ENCODE results near the gene TUBA3E. TPM values are rescaled to one million over a fixed set of nuclear protein-coding genes. Genes with fewer than 3 reads are reported as not detected.
"Not testable (repeated sequence)": the region's sequence is repeated elsewhere in the genome, so short reads cannot be mapped to it uniquely, and the experiment has no call there.

Gene TUBA3E
- total RNA-seq, 2 experiments from 2014 or later = not detected

- H3K79me2 ChIP-seq (ENCODE audit: insufficient read depth, low read depth, low read length); H3K9me2 ChIP-seq (ENCODE audit: insufficient read depth, low read length); CTCF ChIA-PET (ENCODE audit: unreplicated experiment); H3K9me3 ChIP-seq (ENCODE audit: low read length); intact Hi-C loops (cut with micrococcal nuclease; ENCODE audit: unreplicated experiment); POLR2A ChIA-PET; H3K4me3 ChIP-seq (ENCODE audit: low read depth, low read length, poor library complexity, severe bottlenecking); H3K4me1 ChIP-seq (ENCODE audit: insufficient read depth, low read length, poor library complexity, severe bottlenecking); H3K36me3 ChIP-seq (ENCODE audit: insufficient read depth, low read length); DNase-seq (ENCODE audit: low spot score); H3K27ac ChIP-seq (ENCODE audit: low read depth, low read length, poor library complexity, severe bottlenecking); H4K20me1 ChIP-seq (ENCODE audit: insufficient read depth, low read length); BruUV-seq (replicated peaks); H2AFZ ChIP-seq (ENCODE audit: low read length); H3K4me2 ChIP-seq (ENCODE audit: low read length): not testable (repeated sequence)
Measured at GRCh38 chr2:130195089-130195635, 3.1 kb downstream of the TUBA3E start.

GRCh38 chr2:130193824-130194223 lies 4.4 kb downstream of the TUBA3E start:
- H3K9me3 ChIP-seq (ENCODE audit: low read length); POLR2A ChIA-PET; H3K4me3 ChIP-seq (ENCODE audit: low read depth, low read length, poor library complexity, severe bottlenecking); H3K27ac ChIP-seq (ENCODE audit: low read depth, low read length, poor library complexity, severe bottlenecking); H3K36me3 ChIP-seq (ENCODE audit: insufficient read depth, low read length); H2AFZ ChIP-seq (ENCODE audit: low read length); H3K9me2 ChIP-seq (ENCODE audit: insufficient read depth, low read length); H4K20me1 ChIP-seq (ENCODE audit: insufficient read depth, low read length); intact Hi-C loops (cut with micrococcal nuclease; ENCODE audit: unreplicated experiment); H3K79me2 ChIP-seq (ENCODE audit: insufficient read depth, low read depth, low read length); DNase-seq (ENCODE audit: low spot score); CTCF ChIA-PET (ENCODE audit: unreplicated experiment); H3K4me1 ChIP-seq (ENCODE audit: insufficient read depth, low read length, poor library complexity, severe bottlenecking); H3K4me2 ChIP-seq (ENCODE audit: low read length); BruUV-seq (replicated peaks): not testable (repeated sequence)

- H3K4me1 ChIP-seq (ENCODE audit: insufficient read depth, low read length, poor library complexity, severe bottlenecking); H3K9me3 ChIP-seq (ENCODE audit: low read length); H3K36me3 ChIP-seq (ENCODE audit: insufficient read depth, low read length); intact Hi-C loops (cut with micrococcal nuclease; ENCODE audit: unreplicated experiment); H3K9me2 ChIP-seq (ENCODE audit: insufficient read depth, low read length); H2AFZ ChIP-seq (ENCODE audit: low read length); POLR2A ChIA-PET; BruUV-seq (replicated peaks); DNase-seq (ENCODE audit: low spot score); H3K4me3 ChIP-seq (ENCODE audit: low read depth, low read length, poor library complexity, severe bottlenecking); H3K27ac ChIP-seq (ENCODE audit: low read depth, low read length, poor library complexity, severe bottlenecking); H3K79me2 ChIP-seq (ENCODE audit: insufficient read depth, low read depth, low read length); CTCF ChIA-PET (ENCODE audit: unreplicated experiment); H4K20me1 ChIP-seq (ENCODE audit: insufficient read depth, low read length); H3K4me2 ChIP-seq (ENCODE audit: low read length): not testable (repeated sequence)
Measured at GRCh38 chr2:130192451-130192850, 5.8 kb downstream of the TUBA3E start.

GRCh38 chr2:130191319-130191718 lies 6.9 kb downstream of the TUBA3E start:
- H3K36me3 ChIP-seq (ENCODE audit: insufficient read depth, low read length); H3K9me2 ChIP-seq (ENCODE audit: insufficient read depth, low read length); intact Hi-C loops (cut with micrococcal nuclease; ENCODE audit: unreplicated experiment); H4K20me1 ChIP-seq (ENCODE audit: insufficient read depth, low read length); H3K4me1 ChIP-seq (ENCODE audit: insufficient read depth, low read length, poor library complexity, severe bottlenecking); H3K27ac ChIP-seq (ENCODE audit: low read depth, low read length, poor library complexity, severe bottlenecking); H3K4me3 ChIP-seq (ENCODE audit: low read depth, low read length, poor library complexity, severe bottlenecking); H3K9me3 ChIP-seq (ENCODE audit: low read length); CTCF ChIA-PET (ENCODE audit: unreplicated experiment); H3K4me2 ChIP-seq (ENCODE audit: low read length); BruUV-seq (replicated peaks); DNase-seq (ENCODE audit: low spot score); H2AFZ ChIP-seq (ENCODE audit: low read length); POLR2A ChIA-PET; H3K79me2 ChIP-seq (ENCODE audit: insufficient read depth, low read depth, low read length): not testable (repeated sequence)

- intact Hi-C loops (cut with micrococcal nuclease; ENCODE audit: unreplicated experiment) = no loop called here
- POLR2A ChIA-PET = no interaction called here
- DNase-seq (ENCODE audit: low spot score) = no peak
- TF ChIP-seq CTCF (conservative IDR thresholded peaks at IDR 0.05; ENCODE audit: low read length) (no peak), EZH2phosphoT487 (IDR thresholded peaks at IDR 0.05; ENCODE audit: borderline replicate concordance, low read depth, low read length) (no peak)
- no peaks in the 10 kb centered on the region for H3K9me3 ChIP-seq (ENCODE audit: low read length)
- no TSS peak for BruUV-seq (replicated peaks)
- H3K4me3 ChIP-seq (ENCODE audit: low read depth, low read length, poor library complexity, severe bottlenecking) = no peak overlapping the region
- H3K4me1 ChIP-seq (ENCODE audit: insufficient read depth, low read length, poor library complexity, severe bottlenecking) = no peaks in the 10 kb centered on the region
- H3K4me2 ChIP-seq (ENCODE audit: low read length) = no peak overlapping the region
- H3K36me3 ChIP-seq (ENCODE audit: insufficient read depth, low read length) = no peaks in the 10 kb centered on the region; the same call in 1 of the 2 replicates
- CTCF ChIA-PET (ENCODE audit: unreplicated experiment) = no interaction called here
- H3K79me2 ChIP-seq (ENCODE audit: insufficient read depth, low read depth, low read length) = no peaks in the 10 kb centered on the region
- H4K20me1 ChIP-seq (ENCODE audit: insufficient read depth, low read length) = no peaks in the 10 kb centered on the region
- H3K9me2 ChIP-seq (ENCODE audit: insufficient read depth, low read length) = no peaks in the 10 kb centered on the region
- H3K27ac ChIP-seq (ENCODE audit: low read depth, low read length, poor library complexity, severe bottlenecking) = no peak overlapping the region
- H2AFZ ChIP-seq (ENCODE audit: low read length) = no peak overlapping the region
Measured at GRCh38 chr2:130190237-130190636, 8.0 kb downstream of the TUBA3E start.

GRCh38 chr2:130188958-130189357 lies 9.3 kb downstream of the TUBA3E start:
- H4K20me1 ChIP-seq (ENCODE audit: insufficient read depth, low read length); POLR2A ChIA-PET; intact Hi-C loops (cut with micrococcal nuclease; ENCODE audit: unreplicated experiment); H3K9me3 ChIP-seq (ENCODE audit: low read length); H3K9me2 ChIP-seq (ENCODE audit: insufficient read depth, low read length); BruUV-seq (replicated peaks); H3K36me3 ChIP-seq (ENCODE audit: insufficient read depth, low read length); H2AFZ ChIP-seq (ENCODE audit: low read length); H3K4me1 ChIP-seq (ENCODE audit: insufficient read depth, low read length, poor library complexity, severe bottlenecking); H3K4me3 ChIP-seq (ENCODE audit: low read depth, low read length, poor library complexity, severe bottlenecking); H3K4me2 ChIP-seq (ENCODE audit: low read length); H3K79me2 ChIP-seq (ENCODE audit: insufficient read depth, low read depth, low read length); H3K27ac ChIP-seq (ENCODE audit: low read depth, low read length, poor library complexity, severe bottlenecking); CTCF ChIA-PET (ENCODE audit: unreplicated experiment); DNase-seq (ENCODE audit: low spot score): not testable (repeated sequence)

Data from OCI-LY7 (cell line).